ENCODE data around the gene RAD51AP1.

- TF ChIP-seq CTCF (conservative IDR thresholded peaks at IDR 0.05; ENCODE audit: low read length) (no peak), EZH2phosphoT487 (IDR thresholded peaks at IDR 0.05; ENCODE audit: borderline replicate concordance) (no peak)
These were observed 6.5 kb downstream of the RAD51AP1 start for GRCh38 chr12:4545195-4545594.
